Natural killer cell treated with Interleukin-12 subunit alpha and Interleukin-12 subunit beta and Interleukin-15 and Interleukin-18, amount 100 ng/mL, for 72 hours (primary cell): ENCODE data around the gene SOX15. TPM values are rescaled to one million over a fixed set of nuclear protein-coding genes. Genes with fewer than 3 reads are reported as not detected.
A peak's percentile ranks its signal among the peaks of the same experiment; 100 is the strongest.

ENCODE experiments used
- ATAC-seq, 2 donors: fragments of 150-1000 bp; cut with Tn5 transposase in 1 of 2; sonication (Bioruptor Pico), chemical (Tn5 transposase) in 1 of 2; 2 replicates each; pipeline ENCODE4 v1.10.0; 2021
- DNase-seq: peaks from one replicate; pipeline ENCODE4 v3.0.0; 2022; ENCODE audit warnings: low spot score
- H3K27ac Mint-ChIP-seq, 2 donors: 1 replicate in 1 of 2; 2 replicates in 1 of 2; pipeline ENCODE4 v1.8.0; 2022; ENCODE audit warnings: mixed read lengths in 2 of 2, mild to moderate bottlenecking in 1 of 2, moderate library complexity in 1 of 2
- H3K27me3 Mint-ChIP-seq, 2 donors: 1 replicate in 1 of 2; 2 replicates in 1 of 2; pipeline ENCODE4 v1.8.0; 2022; ENCODE audit warnings: mixed read lengths in 2 of 2
- H3K36me3 Mint-ChIP-seq: one replicate; pipeline ENCODE4 v1.8.0; 2022; ENCODE audit warnings: mixed read lengths
- H3K4me1 Mint-ChIP-seq, 2 donors: 1 replicate in 1 of 2; 2 replicates in 1 of 2; pipeline ENCODE4 v1.8.0; 2022; ENCODE audit warnings: low read depth in 2 of 2, mixed read lengths in 2 of 2, mild to moderate bottlenecking in 1 of 2
- H3K4me3 Mint-ChIP-seq: one replicate; pipeline ENCODE4 v1.8.0; 2022; ENCODE audit warnings: mixed read lengths
- H3K9me3 Mint-ChIP-seq: 2 replicates; pipeline ENCODE4 v1.8.0; 2022; ENCODE audit warnings: mixed read lengths
- total RNA-seq, 2 donors: library from RNA; stranded (reverse); gene quantifications; one replicate each; pipeline ENCODE4 v1.2.3, GENCODE V29; 2022

Gene SOX15
- total RNA-seq, 2 donors from 2014 or later: 0.26 TPM; not detected in 1

GRCh38 chr17:7589204-7589868 is 558 bp downstream of the SOX15 start:
- ATAC-seq (peak; percentile 71 to 77), DNase-seq (peak; percentile 74)
- Mint-ChIP-seq H3K9me3 (no peaks in the 10 kb centered on the region), H3K4me1 (peaks cover 12 to 13% of the 10 kb centered on the region in 2 donors), H3K36me3 (peaks cover 4% of the 10 kb centered on the region), H3K27me3 (no peaks in the 10 kb centered on the region), H3K27ac (no peak overlapping the region), H3K4me3 (no peak overlapping the region)

- Mint-ChIP-seq H3K4me1 (peaks cover 15 to 18% of the 10 kb centered on the region in 2 donors), H3K27me3 (no peaks in the 10 kb centered on the region), H3K27ac (peak overlapping the region in 1 of 2 donors; percentile 60), H3K9me3 (no peaks in the 10 kb centered on the region), H3K4me3 (no peak overlapping the region), H3K36me3 (no peaks in the 10 kb centered on the region)
- DNase-seq (no peak), ATAC-seq (peak in 1 of 2 donors; percentile 1)
These were observed 1.2 kb downstream of the SOX15 start for GRCh38 chr17:7588553-7589203.

GRCh38 chr17:7587420-7588151 is 2.3 kb downstream of the SOX15 start:
- H3K4me1 Mint-ChIP-seq: peaks cover 15 to 23% of the 10 kb centered on the region in 2 donors
- H3K27ac Mint-ChIP-seq: peak overlapping the region in 1 of 2 donors; percentile 60
- DNase-seq: no peak
- no peak for ATAC-seq
- no peaks in the 10 kb centered on the region for H3K27me3 Mint-ChIP-seq
- no peaks in the 10 kb centered on the region for H3K36me3 Mint-ChIP-seq
- H3K4me3 Mint-ChIP-seq: no peak overlapping the region
- H3K9me3 Mint-ChIP-seq: no peaks in the 10 kb centered on the region

GRCh38 chr17:7586673-7587419 is 3.0 kb downstream of the SOX15 start:
- Mint-ChIP-seq H3K27ac (peak overlapping the region in 1 of 2 donors; percentile 60), H3K36me3 (no peaks in the 10 kb centered on the region), H3K4me1 (peaks cover 19 to 28% of the 10 kb centered on the region in 2 donors), H3K27me3 (no peaks in the 10 kb centered on the region), H3K9me3 (no peaks in the 10 kb centered on the region), H3K4me3 (no peak overlapping the region)
- ATAC-seq (no peak), DNase-seq (no peak)

- DNase-seq: peak; percentile 95
- H3K4me1 Mint-ChIP-seq: peaks cover 45 to 61% of the 10 kb centered on the region in 2 donors
- H3K27me3 Mint-ChIP-seq: no peaks in the 10 kb centered on the region
- ATAC-seq: peak; percentile 83 to 86
- H3K9me3 Mint-ChIP-seq: no peaks in the 10 kb centered on the region
- H3K27ac Mint-ChIP-seq: peak within 1 kb of the TSS; percentile 96 to 99
- peak within 1 kb of the TSS; percentile 97 for H3K4me3 Mint-ChIP-seq
- peaks cover 12% of the 10 kb centered on the region for H3K36me3 Mint-ChIP-seq
These were observed 6.4 kb downstream of the SOX15 start, which contains the start of gene MPDU1 for GRCh38 chr17:7583253-7584109. MPDU1 (plus strand) TSS chr17:7583852; CDS start chr17:7583863, 11 bp downstream.

- peak overlapping the region; percentile 96 to 99 for H3K27ac Mint-ChIP-seq
- H3K4me1 Mint-ChIP-seq: peaks cover 51 to 69% of the 10 kb centered on the region in 2 donors
- H3K36me3 Mint-ChIP-seq: peaks cover 17% of the 10 kb centered on the region
- H3K4me3 Mint-ChIP-seq: peak overlapping the region; percentile 68
- no peaks in the 10 kb centered on the region for H3K9me3 Mint-ChIP-seq
- no peaks in the 10 kb centered on the region for H3K27me3 Mint-ChIP-seq
- ATAC-seq (no peak), DNase-seq (no peak)
These were observed 7.3 kb downstream of the SOX15 start for GRCh38 chr17:7582396-7583252.

- no peaks in the 10 kb centered on the region for H3K27me3 Mint-ChIP-seq
- ATAC-seq: no peak
- peaks cover 69 to 84% of the 10 kb centered on the region in 2 donors for H3K4me1 Mint-ChIP-seq
- DNase-seq: no peak
- H3K27ac Mint-ChIP-seq: peak overlapping the region; percentile 96 to 99
- H3K4me3 Mint-ChIP-seq: peak overlapping the region; percentile 79
- peaks cover 25% of the 10 kb centered on the region for H3K36me3 Mint-ChIP-seq
- H3K9me3 Mint-ChIP-seq: no peaks in the 10 kb centered on the region
These were observed 9.0 kb downstream of the SOX15 start for GRCh38 chr17:7580604-7581575.

- Mint-ChIP-seq H3K4me1 (peaks cover 72 to 85% of the 10 kb centered on the region in 2 donors), H3K9me3 (no peaks in the 10 kb centered on the region), H3K27me3 (no peaks in the 10 kb centered on the region), H3K4me3 (peak overlapping the region; percentile 79), H3K27ac (peak overlapping the region; percentile 96 to 99), H3K36me3 (peaks cover 34% of the 10 kb centered on the region)
- DNase-seq (no peak), ATAC-seq (no peak)
These were observed 9.9 kb downstream of the SOX15 start for GRCh38 chr17:7579834-7580603.

GRCh38 chr17:7579001-7579833 is 10.7 kb downstream of the SOX15 start, which contains the start of gene CD68:
CD68 (plus strand) TSS chr17:7579638; CDS start chr17:7579678, 40 bp downstream.
- ATAC-seq (peak; percentile 81 to 82), DNase-seq (peak; percentile 88)
- H3K27me3 Mint-ChIP-seq: no peaks in the 10 kb centered on the region
- H3K36me3 Mint-ChIP-seq: peaks cover 42% of the 10 kb centered on the region
- peak within 1 kb of the TSS; percentile 79 for H3K4me3 Mint-ChIP-seq
- H3K9me3 Mint-ChIP-seq: no peaks in the 10 kb centered on the region
- peak within 1 kb of the TSS; percentile 96 to 99 for H3K27ac Mint-ChIP-seq
- H3K4me1 Mint-ChIP-seq: peaks cover 72 to 87% of the 10 kb centered on the region in 2 donors
